GM21515 (cell line): ENCODE measurements around the gene TMEM38A.
"Not testable (repeated sequence)": the region's sequence is repeated elsewhere in the genome, so short reads cannot be mapped to it uniquely, and the experiment has no call there.

Source experiments
- ATAC-seq: cut with Tn5 transposase; IDR thresholded peaks from one replicate; pipeline ENCODE4 v1.9.1; 2021; ENCODE audit not compliant: unreplicated experiment

Gene TMEM38A

GRCh38 chr19:16631465-16631864 lies 29.5 kb upstream of the TMEM38A start:
- no peak for ATAC-seq

- ATAC-seq: no peak
These were observed 23.4 kb upstream of the TMEM38A start for GRCh38 chr19:16637535-16637934.

GRCh38 chr19:16638666-16639065 lies 22.3 kb upstream of the TMEM38A start:
- no peak for ATAC-seq

DNA sequence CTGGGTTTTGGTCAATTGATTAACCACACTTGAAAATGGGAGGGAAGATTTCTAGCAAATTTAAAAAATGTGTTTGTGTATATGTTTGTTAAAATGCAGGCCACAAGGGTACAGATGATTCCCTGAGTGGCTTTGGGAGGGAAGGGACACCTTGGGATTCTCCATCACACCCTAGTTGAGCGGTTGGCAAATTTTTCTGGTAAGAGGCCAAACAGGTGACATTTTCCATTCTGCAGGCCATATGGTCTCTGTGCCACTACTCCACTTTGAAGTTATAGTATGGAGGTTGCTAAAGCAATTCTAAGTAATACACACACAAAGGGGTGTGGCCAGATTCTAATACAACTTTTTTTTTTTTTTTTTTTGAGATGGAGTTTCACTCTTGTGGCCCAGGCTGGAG lies 20.0 kb upstream of the TMEM38A start:
- ATAC-seq: no peak

- no peak for ATAC-seq
These were observed 19.2 kb upstream of the TMEM38A start for GRCh38 chr19:16641695-16642094.

GRCh38 chr19:16645140-16645539 lies 15.8 kb upstream of the TMEM38A start:
- ATAC-seq: no peak

GRCh38 chr19:16649734-16650133 lies 11.2 kb upstream of the TMEM38A start:
- ATAC-seq: no peak

- no peak for ATAC-seq
These were observed 10.1 kb upstream of the TMEM38A start for GRCh38 chr19:16650821-16651220.

DNA sequence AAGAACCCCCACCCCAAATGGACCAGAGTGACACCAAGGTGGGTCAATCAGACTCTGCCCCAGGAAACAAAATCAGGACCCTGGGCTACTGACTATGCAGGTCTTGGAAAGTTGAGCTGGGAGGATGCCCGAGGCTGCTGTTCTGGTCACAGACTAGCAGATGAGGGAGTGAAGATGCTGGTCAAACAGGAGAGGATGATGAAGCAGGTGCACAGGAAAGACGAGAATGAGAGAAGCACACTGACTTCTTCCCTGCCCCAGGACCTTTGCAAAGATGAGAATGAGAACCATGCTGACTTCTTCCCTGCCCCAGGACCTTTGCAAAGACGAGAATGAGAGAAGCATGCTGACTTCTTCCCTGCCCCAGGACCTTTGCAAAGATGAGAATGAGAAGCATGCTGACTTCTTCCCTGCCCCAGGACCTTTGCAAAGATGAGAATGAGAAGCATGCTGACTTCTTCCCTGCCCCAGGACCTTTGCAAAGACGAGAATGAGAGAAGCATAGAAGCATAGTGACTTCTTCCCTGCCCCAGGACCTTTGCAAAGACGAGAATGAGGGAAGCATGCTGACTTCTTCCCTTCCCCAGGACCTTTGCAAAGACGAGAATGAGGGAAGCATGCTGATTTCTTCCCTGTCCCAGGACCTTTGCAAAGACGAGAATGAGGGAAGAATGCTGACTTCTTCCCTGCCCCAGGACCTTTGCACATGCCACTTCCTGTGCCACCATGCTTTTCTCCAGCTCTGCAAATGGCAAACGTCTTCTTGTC lies 9.3 kb upstream of the TMEM38A start:
- ATAC-seq: not testable (repeated sequence)

GRCh38 chr19:16652854-16653253 lies 8.1 kb upstream of the TMEM38A start:
- ATAC-seq: no peak

DNA sequence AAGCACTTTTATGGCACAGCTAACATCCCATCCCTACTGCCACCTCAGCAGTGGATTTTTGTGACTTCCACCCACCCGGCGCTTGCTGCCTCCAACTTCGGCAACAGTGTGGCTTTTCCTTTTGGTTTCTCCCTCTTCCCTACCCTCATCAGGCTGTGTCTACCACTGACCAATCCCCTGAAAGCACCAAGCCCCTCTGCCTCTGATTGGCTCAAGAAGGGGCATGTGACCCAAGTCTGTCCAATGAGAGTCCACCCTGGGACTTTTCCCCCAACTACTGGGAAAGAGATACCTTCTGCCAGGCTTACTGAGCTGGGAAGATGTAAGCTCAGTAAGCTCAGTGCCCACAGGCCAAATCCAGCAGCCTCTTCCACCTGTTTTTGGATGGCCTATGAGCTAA lies 6.8 kb upstream of the TMEM38A start:
- no peak for ATAC-seq

- ATAC-seq: no peak
These were observed 6.3 kb upstream of the TMEM38A start for GRCh38 chr19:16654627-16655026.

DNA sequence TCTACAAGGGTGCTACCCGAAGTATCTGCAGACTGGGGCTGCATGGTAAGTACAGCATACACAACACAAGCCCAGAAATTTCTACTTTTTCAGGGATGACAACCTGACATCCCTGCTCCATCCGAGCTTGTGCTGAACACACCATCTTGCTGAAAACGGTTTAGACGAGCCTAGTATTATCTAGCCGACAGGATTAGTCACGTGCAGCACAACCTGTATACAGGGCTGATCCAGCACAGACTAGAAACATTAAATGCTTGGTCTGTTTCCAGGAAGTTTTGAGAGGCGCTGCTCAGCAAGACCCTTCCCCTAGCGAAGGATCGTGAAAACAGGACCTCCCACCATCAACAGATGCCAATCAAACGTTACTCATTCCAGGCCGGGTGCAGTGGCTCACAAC lies 5.2 kb upstream of the TMEM38A start:
- ATAC-seq: no peak

DNA sequence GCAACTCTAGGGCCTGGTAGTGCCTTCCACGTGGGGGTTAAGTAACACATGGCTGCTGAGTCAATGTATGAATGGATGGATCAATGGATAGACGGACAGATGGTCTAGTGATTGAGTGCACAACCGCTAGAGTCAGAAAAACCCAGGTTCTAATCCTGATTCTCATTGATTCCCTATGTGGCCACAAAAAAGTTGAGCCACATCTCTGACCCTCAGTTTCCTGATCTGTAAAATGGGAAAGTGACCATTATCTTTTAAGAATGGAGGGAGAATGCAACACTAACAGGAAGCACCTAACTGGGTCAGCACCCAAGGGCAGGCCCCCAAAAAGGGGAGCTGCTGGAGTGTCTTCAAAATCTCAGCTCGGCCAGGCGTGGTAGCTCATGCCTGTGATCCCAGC lies 3.6 kb upstream of the TMEM38A start:
- ATAC-seq: no peak

DNA sequence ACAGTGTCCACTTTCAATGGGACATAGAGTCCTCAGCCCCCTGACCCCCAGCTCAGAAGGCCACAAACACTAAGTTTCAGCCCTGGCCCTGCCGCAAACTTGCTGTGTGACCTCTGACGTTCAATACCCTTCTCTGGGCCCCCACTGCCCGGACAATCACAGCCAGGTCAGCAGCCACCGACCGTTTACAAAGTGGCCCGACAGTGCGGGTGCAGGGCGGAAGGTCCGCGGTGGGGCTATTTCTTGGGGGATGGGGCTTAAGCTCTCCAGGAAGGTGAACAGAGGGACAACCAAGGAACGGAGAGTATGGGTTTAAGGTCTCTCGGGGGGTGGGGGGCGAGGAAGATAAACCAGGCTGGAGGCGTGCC lies 1.5 kb upstream of the TMEM38A start:
- ATAC-seq: no peak

GRCh38 chr19:16659832-16660708 lies 869 bp upstream of the TMEM38A start, which contains the start of gene SMIM7:
Gene SMIM7, minus strand, starts transcription at chr19:16660144. Its CDS starts 34 bp downstream, at chr19:16660110.
- peak; percentile 84 for ATAC-seq

GRCh38 chr19:16661480-16662034 lies 618 bp downstream of the TMEM38A start:
- no peak for ATAC-seq

GRCh38 chr19:16668176-16668575 lies 7.2 kb downstream of the TMEM38A start:
- ATAC-seq: no peak

- ATAC-seq: not testable (repeated sequence)
These were observed 7.8 kb downstream of the TMEM38A start for GRCh38 chr19:16668702-16669101.

GRCh38 chr19:16670291-16670690 lies 9.4 kb downstream of the TMEM38A start:
- no peak for ATAC-seq

- ATAC-seq: no peak
These were observed 10.8 kb downstream of the TMEM38A start for GRCh38 chr19:16671652-16672274.
